GM19023 (cell line): ENCODE measurements around the gene ALX1.

ENCODE experiments used
- ATAC-seq: cut with Tn5 transposase; IDR thresholded peaks from one replicate; pipeline ENCODE4 v1.9.1; 2021; ENCODE audit warnings: mild to moderate bottlenecking, moderate library complexity; ENCODE audit not compliant: unreplicated experiment

ALX1 gene

DNA sequence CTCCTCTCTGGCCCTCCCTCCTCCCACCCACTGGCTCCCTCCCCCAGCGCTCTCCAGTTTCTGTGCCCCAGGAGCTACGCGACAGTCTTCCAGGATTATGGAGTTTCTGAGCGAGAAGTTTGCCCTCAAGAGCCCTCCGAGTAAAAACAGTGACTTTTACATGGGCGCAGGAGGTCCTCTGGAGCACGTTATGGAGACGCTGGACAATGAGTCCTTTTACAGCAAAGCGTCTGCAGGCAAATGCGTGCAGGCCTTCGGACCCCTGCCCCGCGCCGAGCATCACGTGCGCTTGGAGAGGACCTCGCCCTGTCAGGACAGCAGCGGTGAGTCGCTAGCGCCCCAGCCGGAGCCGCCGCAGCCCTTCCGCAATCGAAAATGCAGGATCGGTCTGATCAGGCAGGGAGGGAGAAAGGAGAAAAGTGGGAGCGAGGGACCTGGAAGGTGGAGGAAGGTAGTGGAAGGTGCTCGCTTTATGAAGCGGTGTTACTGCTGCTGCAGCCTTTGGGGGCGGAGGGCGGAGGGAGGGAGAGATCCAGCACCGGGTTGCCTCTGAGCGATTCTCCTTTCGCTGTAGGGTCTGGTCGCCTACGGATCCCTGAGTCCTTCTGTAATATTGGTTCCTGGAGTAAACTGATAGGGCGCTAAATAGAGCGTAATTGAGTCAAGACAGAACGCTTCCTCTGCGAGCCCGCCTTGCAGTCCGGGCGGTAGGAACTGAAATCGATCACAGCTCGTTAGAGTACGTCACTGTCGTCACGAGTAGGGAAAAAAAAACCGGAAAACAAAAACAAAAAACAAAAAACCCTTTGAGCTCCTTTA is at the start of gene ALX1:
Gene ALX1 (plus strand): TSS at position 56 of the 819 bp plus-strand sequence. CDS start 42 bp downstream, at position 98.
- peak; percentile 48 for ATAC-seq

GRCh38 chr12:85237327-85237726 is 42.7 kb upstream of the ALX1 start:
- ATAC-seq, result no peak

DNA sequence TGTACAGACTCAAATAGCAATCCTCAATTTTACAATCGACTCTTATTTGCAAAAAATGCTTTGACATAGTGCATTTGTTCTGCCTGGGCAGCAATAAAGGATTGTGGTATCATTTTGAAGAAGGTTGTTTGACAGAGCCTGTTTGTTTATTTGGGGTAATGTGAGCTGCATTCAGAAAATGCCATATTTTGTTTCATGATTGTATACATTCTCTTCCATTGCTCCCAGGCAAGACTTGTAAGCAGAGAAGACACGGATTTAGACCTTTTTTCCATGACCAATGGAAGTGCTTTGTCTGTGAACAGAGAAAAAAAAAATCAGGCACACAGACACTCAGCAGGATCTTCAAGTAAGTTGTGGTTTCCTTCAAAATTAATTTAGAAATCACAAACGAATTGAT is 35.5 kb upstream of the ALX1 start:
- ATAC-seq, result no peak

GRCh38 chr12:85253853-85254252 is 26.2 kb upstream of the ALX1 start:
- ATAC-seq, result no peak

DNA sequence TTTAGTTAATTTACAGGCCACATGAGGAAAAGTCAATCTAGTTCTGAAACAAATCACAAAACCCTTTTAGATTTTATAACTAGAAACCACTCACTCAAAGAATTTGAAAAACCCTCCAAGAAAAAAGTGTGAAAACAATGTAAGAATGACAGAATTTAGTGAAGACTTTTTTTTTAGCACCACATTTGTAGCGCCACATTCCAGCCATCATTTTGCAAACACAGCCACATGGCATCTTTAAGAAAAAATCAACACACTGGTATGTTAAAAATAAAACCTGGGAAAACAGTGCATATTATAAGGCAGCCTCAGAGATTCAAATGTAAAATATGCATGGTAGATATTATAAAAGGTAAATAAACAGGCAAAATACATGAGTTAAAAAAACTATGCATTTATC is 22.3 kb upstream of the ALX1 start:
- ATAC-seq, result no peak

- ATAC-seq, result no peak
Measured at GRCh38 chr12:85260447-85260846, 19.6 kb upstream of the ALX1 start.

DNA sequence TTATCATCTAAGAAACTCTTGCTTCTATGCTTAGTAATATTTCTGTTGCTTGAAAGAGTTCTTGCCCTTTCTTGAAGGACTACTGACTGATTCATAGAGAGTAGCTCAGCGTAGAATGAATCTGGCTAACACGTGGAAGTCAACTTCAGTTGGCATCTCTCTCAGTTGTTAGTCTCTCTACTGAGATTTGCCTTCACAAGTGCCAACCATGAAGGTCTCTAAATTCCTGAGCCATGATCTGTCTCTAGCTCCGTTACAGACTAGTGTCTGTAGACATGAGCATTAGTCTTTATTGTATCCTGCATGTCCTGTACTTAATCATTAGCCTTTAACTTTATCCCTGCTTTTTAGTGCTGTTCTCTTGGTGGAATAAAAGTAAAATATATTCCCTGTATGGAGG is 19.1 kb upstream of the ALX1 start:
- ATAC-seq, result no peak

DNA sequence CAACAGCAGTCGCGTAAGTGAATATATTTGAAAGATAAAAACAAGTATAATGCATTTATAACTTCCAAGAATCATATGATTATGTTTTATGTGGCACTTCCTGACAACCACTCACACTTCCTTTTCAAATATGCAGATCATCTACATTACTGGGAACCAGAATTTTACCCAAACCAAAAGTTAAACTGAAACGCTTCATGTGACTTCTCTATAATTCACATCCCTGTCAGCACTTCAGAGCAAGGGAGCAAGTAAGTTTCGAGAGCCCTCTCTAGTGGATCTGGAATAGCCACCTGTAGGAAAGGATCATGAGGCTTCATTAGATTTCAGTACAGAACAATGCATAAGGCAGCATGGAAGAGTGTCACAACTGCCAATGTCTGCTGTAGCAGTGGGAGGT is 13.7 kb upstream of the ALX1 start:
- ATAC-seq, result no peak

GRCh38 chr12:85273381-85274314 is 6.4 kb upstream of the ALX1 start:
- ATAC-seq, result no peak

DNA sequence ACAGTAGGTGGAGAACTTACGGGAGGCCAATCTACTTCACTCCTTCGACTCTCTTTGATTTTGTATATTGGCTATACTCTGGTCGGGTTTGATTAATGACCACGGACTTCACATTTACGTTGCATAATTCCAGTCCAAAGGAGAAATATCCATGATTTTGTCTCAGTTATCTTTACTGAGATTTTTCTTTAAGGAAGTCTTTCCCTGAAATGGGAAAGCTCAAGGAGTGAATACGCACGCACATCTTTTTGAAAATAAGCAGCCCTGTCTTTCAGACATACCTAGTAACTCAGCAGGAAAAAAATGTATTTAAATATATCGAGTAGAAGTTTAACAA is 5.7 kb upstream of the ALX1 start:
- no peak for ATAC-seq

GRCh38 chr12:85275374-85275773 is 4.6 kb upstream of the ALX1 start:
- ATAC-seq, result no peak

DNA sequence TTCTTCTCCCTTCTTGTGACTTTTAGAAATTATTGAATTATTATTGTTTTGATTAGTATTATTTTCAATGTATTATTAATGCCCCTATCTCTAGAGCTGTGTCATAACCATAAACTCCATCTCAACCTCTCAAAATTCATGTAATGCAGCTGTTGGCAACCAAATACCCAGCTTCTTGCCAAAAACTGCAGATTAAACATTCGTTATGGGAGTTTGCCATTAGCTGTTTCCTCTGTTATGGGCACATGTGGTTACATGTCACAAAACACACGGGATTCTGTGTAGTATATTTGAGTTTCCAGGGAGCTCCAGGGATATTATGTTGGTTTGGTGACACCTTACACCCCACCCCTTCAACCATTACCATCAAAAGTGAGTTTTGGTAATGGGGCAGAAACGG is 2.8 kb upstream of the ALX1 start:
- no peak for ATAC-seq

DNA sequence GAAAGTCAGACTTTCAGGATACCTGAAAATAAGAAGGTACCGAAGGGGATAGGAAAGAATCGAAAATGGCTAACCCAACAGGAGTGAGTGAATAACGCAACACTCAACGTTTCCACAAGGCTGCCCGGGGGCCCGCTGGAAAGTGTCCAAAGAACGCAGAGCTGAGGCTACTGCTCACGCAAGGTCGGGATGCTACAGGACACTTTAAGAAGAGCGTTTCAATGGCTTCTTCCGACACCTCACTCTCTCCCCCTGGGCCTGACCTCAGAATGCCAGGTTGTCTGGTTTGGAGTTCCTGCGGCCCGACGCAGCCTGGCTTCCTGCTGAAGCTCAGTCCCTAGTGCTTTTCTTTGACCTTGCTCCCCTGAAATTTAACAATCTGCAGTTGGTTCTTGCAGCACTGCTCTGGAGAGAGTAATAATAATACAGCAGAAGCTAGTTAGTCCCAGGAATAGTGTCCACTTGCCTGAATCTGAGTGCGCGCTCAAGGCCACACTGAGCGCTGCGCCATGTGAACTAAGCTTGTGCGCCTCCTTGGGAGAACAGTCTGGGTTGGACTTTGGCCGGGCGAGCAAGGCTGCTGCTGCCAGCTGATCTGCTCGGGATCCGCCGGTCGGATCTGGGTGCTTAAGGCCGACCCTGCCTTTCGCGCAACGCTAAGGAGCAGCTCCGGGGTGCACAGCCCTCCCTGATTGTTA is 2.0 kb upstream of the ALX1 start:
- no peak for ATAC-seq

DNA sequence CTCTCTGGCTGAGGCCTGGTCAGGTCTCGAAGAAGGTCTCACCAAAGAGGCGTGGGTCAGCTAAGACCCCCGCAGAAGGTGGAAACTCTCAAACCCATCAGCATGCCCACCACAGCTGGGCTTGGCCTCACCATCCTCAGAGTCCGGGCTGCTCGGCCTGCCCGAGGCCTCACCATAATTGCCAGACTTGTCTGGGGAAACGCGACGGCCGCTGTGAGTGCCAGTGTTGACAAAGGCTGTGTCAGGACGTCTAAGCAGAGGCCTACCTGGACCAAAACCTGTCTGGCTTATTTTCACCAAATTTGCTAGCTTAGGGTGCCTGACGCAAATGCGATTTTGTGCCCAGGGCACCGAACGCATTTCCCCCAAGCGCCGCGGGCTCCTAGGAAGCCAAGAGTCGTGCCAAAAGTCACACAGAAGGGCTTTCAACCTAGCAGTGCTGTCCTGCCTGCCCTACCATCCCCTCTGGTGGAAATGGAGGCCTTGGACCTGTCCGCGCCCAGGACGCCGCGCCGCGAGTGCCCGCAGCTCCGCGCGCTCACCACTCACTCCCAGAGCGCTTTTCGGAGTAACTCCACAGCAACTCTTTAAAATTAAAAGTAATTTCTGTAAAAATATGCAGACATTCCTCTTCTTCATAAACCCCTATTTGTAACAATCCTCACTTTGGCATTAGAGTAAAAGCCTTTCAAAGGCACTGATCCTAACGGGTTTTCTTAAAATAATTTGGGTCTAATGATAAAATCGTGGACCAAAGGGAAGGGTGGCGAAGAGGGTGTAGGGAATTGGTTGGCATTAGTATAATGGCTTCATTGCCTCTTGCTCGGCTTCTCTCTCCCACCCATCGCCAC is 1.2 kb upstream of the ALX1 start:
- ATAC-seq, result no peak

DNA sequence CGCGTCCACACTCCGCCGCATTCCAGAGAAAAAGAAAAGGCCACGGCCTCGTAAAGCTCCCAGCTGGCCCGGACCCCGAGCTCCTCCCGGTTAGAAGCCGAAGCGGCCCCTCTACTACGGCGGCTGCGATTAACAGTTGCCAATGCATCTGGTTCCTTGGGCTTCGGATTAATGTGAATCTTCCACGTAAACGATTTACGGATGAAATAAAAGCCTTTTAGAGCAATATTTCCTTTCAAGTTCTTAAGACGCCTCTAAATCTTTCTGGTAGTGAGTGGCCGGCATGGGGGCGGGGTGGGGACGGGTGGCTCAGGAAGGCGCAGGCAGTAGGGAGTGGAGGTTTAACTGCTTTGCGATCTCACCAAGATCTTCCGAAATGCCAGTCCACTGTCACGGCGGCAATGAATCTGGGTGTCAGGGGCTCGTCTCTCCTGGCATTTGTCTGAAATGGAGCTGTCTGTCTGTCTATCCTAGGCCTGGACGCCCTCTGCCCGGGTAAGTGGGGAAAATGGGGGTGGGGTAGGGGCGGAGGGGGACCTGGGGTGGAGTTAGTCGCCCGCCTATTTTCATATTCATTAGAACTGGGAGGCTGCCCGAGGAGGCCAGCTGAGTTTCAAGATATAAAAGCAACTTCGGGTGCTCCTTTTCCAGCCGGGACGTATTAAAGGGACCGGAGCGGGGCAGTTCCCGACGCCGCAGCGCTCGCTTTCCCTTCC is 413 bp upstream of the ALX1 start:
- no peak for ATAC-seq

GRCh38 chr12:85280984-85281630 is 1.1 kb downstream of the ALX1 start:
- ATAC-seq, result no peak

- ATAC-seq, result no peak
Measured at GRCh38 chr12:85281636-85282312, 1.8 kb downstream of the ALX1 start.

- ATAC-seq, result no peak
Measured at GRCh38 chr12:85283560-85283959, 3.5 kb downstream of the ALX1 start.

- ATAC-seq, result no peak
Measured at GRCh38 chr12:85296362-85296761, 16.3 kb downstream of the ALX1 start.
